Activated B cell treated with CpG ODN at 0.5 μM for 24 hours (primary cell): ENCODE results near the gene CCNI. TPM values are rescaled to one million over a fixed set of nuclear protein-coding genes. Genes with fewer than 3 reads are reported as not detected.
"Not testable (repeated sequence)": the region's sequence is repeated elsewhere in the genome, so short reads cannot be mapped to it uniquely, and the experiment has no call there.

Source experiments
- ATAC-seq: fragments of 200-7000 bp; cut with Tn5 transposase; one replicate; pipeline ENCODE4 v1.10.0; 2021; ENCODE audit warnings: low read depth, mild to moderate bottlenecking, moderate library complexity
- CTCF ChIA-PET: fragments of 350-600 bp; sonication (Branson Sonifier 250); formaldehyde crosslinking; loops from one replicate; lab custom pipeline; 2021; ENCODE audit warnings: antibody characterized with exemption; lab: Charles Lee
- POLR2A ChIA-PET: fragments of 350-600 bp; sonication (Branson Sonifier 250); formaldehyde crosslinking; loops from one replicate; lab custom pipeline; 2021; ENCODE audit warnings: antibody characterized with exemption; lab: Charles Lee
- DNase-seq: peaks from one replicate; pipeline ENCODE4 v3.0.0; 2022
- H3K27ac Mint-ChIP-seq: one replicate; pipeline ENCODE4 v1.8.0; 2020; ENCODE audit warnings: mixed read lengths
- H3K27me3 Mint-ChIP-seq: one replicate; pipeline ENCODE4 v1.8.0; 2021; ENCODE audit warnings: mixed read lengths
- H3K36me3 Mint-ChIP-seq: one replicate; pipeline ENCODE4 v1.8.0; 2021; ENCODE audit warnings: low read depth, mixed read lengths
- H3K4me1 Mint-ChIP-seq: one replicate; pipeline ENCODE4 v1.8.0; 2021; ENCODE audit warnings: mixed read lengths
- H3K4me3 Mint-ChIP-seq: one replicate; pipeline ENCODE4 v1.8.0; 2020; ENCODE audit warnings: mild to moderate bottlenecking, mixed read lengths
- H3K9me3 Mint-ChIP-seq: one replicate; pipeline ENCODE4 v1.8.0; 2020; ENCODE audit warnings: mixed read lengths
- CTCF ChIP-seq: fragments of 200-600 bp; IDR thresholded peaks from one replicate; pipeline ENCODE4 v1.8.0; 2022; ENCODE audit warnings: antibody characterized with exemption, mild to moderate bottlenecking
- intact Hi-C: fragments of 100-400 bp; cut with micrococcal nuclease; formaldehyde crosslinking; loops from one replicate; pipeline ENCODE4 v1.15.1; 2024
- total RNA-seq: library from RNA; stranded (reverse); gene quantifications from 2 replicates; pipeline ENCODE4 v1.2.3, GENCODE V29; 2022

Gene CCNI
- total RNA-seq, 1 donor from 2014 or later: 246 TPM

GRCh38 chr4:77037736-77038135, 38.1 kb downstream of the CCNI start:
- H3K4me1 Mint-ChIP-seq: peaks cover 15% of the 10 kb centered on the region
- H3K4me3 Mint-ChIP-seq: no peak overlapping the region
- no peaks in the 10 kb centered on the region for H3K27me3 Mint-ChIP-seq
- intact Hi-C loops: no loop called here
- DNase-seq (no peak), ATAC-seq (no peak)
- no peak overlapping the region for H3K27ac Mint-ChIP-seq
- CTCF ChIA-PET: no interaction called here
- peaks cover 34% of the 10 kb centered on the region for H3K36me3 Mint-ChIP-seq
- TF ChIP-seq CTCF: no peak
- POLR2A ChIA-PET: no interaction called here
- no peaks in the 10 kb centered on the region for H3K9me3 Mint-ChIP-seq

DNA sequence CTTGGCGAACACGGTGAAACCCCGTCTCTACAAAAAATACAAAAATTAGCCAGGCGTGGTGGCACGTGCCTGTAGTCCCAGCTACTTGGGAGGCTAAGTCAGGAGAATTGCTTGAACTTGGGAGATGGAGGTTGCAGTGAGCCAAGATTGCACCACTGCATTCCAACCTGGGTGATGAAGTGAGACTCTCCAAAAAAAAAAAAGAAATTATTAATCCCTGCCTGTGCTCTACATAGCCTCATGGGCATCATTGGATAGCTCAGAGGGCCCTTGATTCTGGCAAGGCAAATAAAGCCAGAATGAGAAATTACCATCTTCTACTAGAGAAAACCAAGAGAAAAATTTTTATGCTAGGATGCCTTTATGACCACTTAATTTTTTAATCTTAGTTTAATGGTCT, 38.6 kb downstream of the CCNI start:
- Mint-ChIP-seq H3K36me3 (peaks cover 38% of the 10 kb centered on the region), H3K4me1 (peaks cover 15% of the 10 kb centered on the region)
- CTCF ChIA-PET, DNase-seq, H3K27me3 Mint-ChIP-seq, POLR2A ChIA-PET, H3K4me3 Mint-ChIP-seq, H3K27ac Mint-ChIP-seq, intact Hi-C loops, ATAC-seq, H3K9me3 Mint-ChIP-seq: not testable (repeated sequence)

DNA sequence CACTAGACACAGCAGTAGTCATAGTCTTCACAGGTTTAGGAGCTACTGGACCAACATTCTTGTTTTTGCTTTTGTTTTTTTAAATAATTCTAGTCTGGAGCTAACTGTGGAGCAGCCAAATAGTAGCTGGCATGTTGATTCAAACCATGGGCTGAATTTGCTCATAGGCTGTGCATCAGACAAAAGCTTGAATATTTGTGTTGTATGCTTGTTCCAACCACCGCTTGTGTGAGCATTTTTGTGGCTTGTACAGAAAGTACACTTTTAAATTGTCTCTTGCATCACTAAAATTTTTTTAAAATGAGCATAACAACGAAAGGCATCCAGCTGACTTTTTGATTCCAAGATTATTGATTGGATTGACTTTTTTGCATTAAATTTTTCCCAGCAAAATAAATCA, 39.6 kb downstream of the CCNI start:
- ATAC-seq (no peak), DNase-seq (no peak)
- Mint-ChIP-seq H3K9me3 (no peaks in the 10 kb centered on the region), H3K36me3 (peaks cover 48% of the 10 kb centered on the region), H3K27me3 (no peaks in the 10 kb centered on the region), H3K4me3 (no peak overlapping the region), H3K27ac (no peak overlapping the region), H3K4me1 (peaks cover 11% of the 10 kb centered on the region)
- ChIA-PET POLR2A (no interaction called here), CTCF (no interaction called here)
- no peak for TF ChIP-seq CTCF
- intact Hi-C loops: no loop called here

DNA sequence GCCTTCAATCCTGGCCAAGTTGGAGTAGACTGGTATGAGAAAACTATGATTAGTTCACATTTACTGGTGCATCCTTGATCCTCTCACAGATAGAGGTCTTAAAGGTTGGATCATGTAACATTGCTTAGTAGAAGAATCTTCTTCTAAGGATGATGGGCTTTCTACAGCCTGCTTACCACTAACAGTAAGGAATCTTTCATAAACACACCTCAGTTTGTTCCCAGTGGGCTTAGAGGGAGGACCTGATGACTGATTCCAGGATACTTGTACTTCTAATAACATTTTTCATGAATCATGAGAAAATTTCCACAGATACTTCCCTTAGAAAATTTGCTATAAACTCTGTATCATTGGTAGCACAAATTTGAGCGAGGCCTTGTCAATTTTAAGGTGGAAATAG, 40.6 kb downstream of the CCNI start:
- Mint-ChIP-seq H3K36me3 (peaks cover 55% of the 10 kb centered on the region), H3K4me3 (no peak overlapping the region), H3K9me3 (no peaks in the 10 kb centered on the region), H3K27ac (no peak overlapping the region), H3K27me3 (no peaks in the 10 kb centered on the region), H3K4me1 (peaks cover under 1% of the 10 kb centered on the region)
- no peak for DNase-seq
- intact Hi-C loops: no loop called here
- no peak for ATAC-seq
- ChIA-PET CTCF (interaction anchor here (1.5 kb wide), 1 partner anchor 10 kb away, joined by 3 read pairs; no protein-coding TSS in a partner anchor), POLR2A (no interaction called here)
- TF ChIP-seq CTCF: no peak

DNA sequence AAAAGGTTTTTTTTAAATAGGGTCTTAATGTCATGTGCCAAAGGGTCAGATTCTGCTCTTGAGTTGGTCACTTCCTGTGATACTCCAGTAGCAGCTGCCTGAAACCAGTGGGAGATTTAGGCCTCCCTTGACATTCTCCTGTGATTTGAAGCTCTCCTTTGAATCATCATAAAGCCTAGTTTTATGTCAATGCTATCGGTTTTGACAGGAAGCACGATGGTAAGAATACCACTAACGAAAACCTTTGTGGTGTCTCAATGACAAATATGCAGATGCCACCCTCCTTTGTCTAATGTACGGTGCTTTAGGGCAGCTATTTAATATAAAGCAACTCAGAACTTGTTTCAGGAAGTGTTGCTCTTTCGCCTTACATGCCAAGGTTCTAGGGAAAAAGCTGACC, 44.2 kb downstream of the CCNI start:
- intact Hi-C loops: no loop called here
- POLR2A ChIA-PET: no interaction called here
- H3K4me3 Mint-ChIP-seq: no peak overlapping the region
- CTCF ChIA-PET: interaction anchor here (1.3 kb wide), 1 partner anchor 13 kb away, joined by 4 read pairs; no protein-coding TSS in a partner anchor
- H3K4me1 Mint-ChIP-seq: no peaks in the 10 kb centered on the region
- H3K27ac Mint-ChIP-seq: no peak overlapping the region
- DNase-seq (no peak), ATAC-seq (no peak)
- H3K27me3 Mint-ChIP-seq: no peaks in the 10 kb centered on the region
- H3K36me3 Mint-ChIP-seq: peaks cover 66% of the 10 kb centered on the region
- TF ChIP-seq CTCF: no peak
- H3K9me3 Mint-ChIP-seq: no peaks in the 10 kb centered on the region

- intact Hi-C loops, POLR2A ChIA-PET, H3K9me3 Mint-ChIP-seq, H3K27ac Mint-ChIP-seq, ATAC-seq, H3K4me1 Mint-ChIP-seq, DNase-seq, H3K27me3 Mint-ChIP-seq, H3K4me3 Mint-ChIP-seq: not testable (repeated sequence)
- peaks cover 72% of the 10 kb centered on the region for H3K36me3 Mint-ChIP-seq
- CTCF ChIA-PET: interaction anchor here (0.9 kb wide), 1 partner anchor 174 kb away, joined by 3 read pairs; no protein-coding TSS in a partner anchor
Observed at GRCh38 chr4:77029757-77030156, 46.0 kb downstream of the CCNI start.
